Fibroblast of lung (primary cell): ENCODE data around the gene FZD2.

Experiments used
- CTCF ChIP-seq, 2 donors: IDR thresholded peaks in 1 of 2; conservative IDR thresholded peaks in 1 of 2; 1 replicate in 1 of 2; 2 replicates in 1 of 2; pipeline ENCODE4 v1.5.1; 2011 to 2012; ENCODE audit warnings: low read length in 2 of 2, control low read depth in 1 of 2, inconsistent platforms in 1 of 2, low read depth in 1 of 2, mild to moderate bottlenecking in 1 of 2
- EZH2 ChIP-seq: IDR thresholded peaks from 2 replicates; pipeline ENCODE4 v1.5.1; 2012; ENCODE audit warnings: low read length, control low read depth, mild to moderate bottlenecking; ENCODE audit errors: missing control alignments

- no peak for TF ChIP-seq CTCF (conservative IDR thresholded peaks at IDR 0.05 in 1 of 2, IDR thresholded peaks at IDR 0.05 in 1 of 2; ENCODE audit: low read depth in 1 of 2, low read length in 2 of 2)
- no peak for TF ChIP-seq EZH2
These were observed 50.8 kb downstream of the FZD2 start for GRCh38 chr17:44607836-44608690.
